Esophagus muscularis mucosa (tissue), 3 donors: ENCODE measurements around the gene SPOCK3.

Experiments
- POLR2A ChIP-seq: fragments of 450-650 bp; IDR thresholded peaks from one replicate; pipeline ENCODE4 v1.6.1; 2017; ENCODE audit warnings: antibody characterized with exemption, moderate library complexity, mild to moderate bottlenecking, low read depth
- POLR2AphosphoS5 ChIP-seq, 2 donors: sonication (generic); formaldehyde crosslinking; IDR thresholded peaks; one replicate each; pipeline ENCODE4 v1.6.1; 2017; ENCODE audit warnings: antibody characterized with exemption in 2 of 2
- TF ChIP-seq, protein P1 (sequence below), 3 experiments: fragments of 200-600 bp in 2 of 3; fragments of 450-650 bp in 1 of 3; sonication (generic) in 2 of 3; IDR thresholded peaks; one replicate each; pipeline ENCODE4 v1.5.1; 2017 to 2019; ENCODE audit warnings: antibody characterized with exemption in 3 of 3, mild to moderate bottlenecking in 2 of 3, moderate library complexity in 1 of 3

DNA sequence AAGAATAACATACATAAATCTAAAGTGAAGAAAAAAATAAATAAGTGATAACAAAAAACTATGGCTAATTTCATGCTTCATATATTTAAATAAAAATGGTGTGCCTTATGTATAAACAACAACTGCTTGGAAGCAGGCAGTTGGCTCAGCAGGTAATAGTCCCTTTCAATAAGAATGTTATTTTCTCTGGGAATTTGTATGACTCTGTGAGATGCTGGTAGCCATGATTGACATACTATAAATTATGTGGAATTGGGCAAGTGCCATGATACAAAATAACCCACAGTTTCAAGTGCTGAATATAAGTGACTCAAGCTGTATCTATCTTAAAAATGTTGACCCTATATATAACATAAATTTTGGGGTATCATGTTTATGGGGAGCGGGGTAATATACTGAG, 546.5 kb downstream of the SPOCK3 start:
- TF ChIP-seq, protein P1, sequence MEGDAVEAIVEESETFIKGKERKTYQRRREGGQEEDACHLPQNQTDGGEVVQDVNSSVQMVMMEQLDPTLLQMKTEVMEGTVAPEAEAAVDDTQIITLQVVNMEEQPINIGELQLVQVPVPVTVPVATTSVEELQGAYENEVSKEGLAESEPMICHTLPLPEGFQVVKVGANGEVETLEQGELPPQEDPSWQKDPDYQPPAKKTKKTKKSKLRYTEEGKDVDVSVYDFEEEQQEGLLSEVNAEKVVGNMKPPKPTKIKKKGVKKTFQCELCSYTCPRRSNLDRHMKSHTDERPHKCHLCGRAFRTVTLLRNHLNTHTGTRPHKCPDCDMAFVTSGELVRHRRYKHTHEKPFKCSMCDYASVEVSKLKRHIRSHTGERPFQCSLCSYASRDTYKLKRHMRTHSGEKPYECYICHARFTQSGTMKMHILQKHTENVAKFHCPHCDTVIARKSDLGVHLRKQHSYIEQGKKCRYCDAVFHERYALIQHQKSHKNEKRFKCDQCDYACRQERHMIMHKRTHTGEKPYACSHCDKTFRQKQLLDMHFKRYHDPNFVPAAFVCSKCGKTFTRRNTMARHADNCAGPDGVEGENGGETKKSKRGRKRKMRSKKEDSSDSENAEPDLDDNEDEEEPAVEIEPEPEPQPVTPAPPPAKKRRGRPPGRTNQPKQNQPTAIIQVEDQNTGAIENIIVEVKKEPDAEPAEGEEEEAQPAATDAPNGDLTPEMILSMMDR (IDR thresholded peaks at IDR 0.05) = no peak
- TF ChIP-seq POLR2A = no peak
- TF ChIP-seq POLR2AphosphoS5 (IDR thresholded peaks at IDR 0.05) = no peak
